H1 (cell line): Measurements from ENCODE around the gene CAPZB. TPM values are rescaled to one million over a fixed set of nuclear protein-coding genes. Genes with fewer than 3 reads are reported as not detected.

Experiments used
- CTCF ChIA-PET: fragments of 300-600 bp; sonication (Branson Sonifier 250); formaldehyde crosslinking; loops from one replicate; lab custom pipeline; 2021; ENCODE audit not compliant: partially characterized antibody; lab: Charles Lee
- POLR2A ChIA-PET: fragments of 300-600 bp; sonication (Branson Sonifier 250); formaldehyde crosslinking; loops from one replicate; lab custom pipeline; 2021; ENCODE audit warnings: inconsistent platforms; ENCODE audit not compliant: partially characterized antibody; lab: Charles Lee
- DNase-seq, 2 experiments: peaks; one replicate each; pipeline versions ENCODE4 v3.0.0 to v3.0.0-alpha.2; 2010 to 2022; ENCODE audit warnings: low spot score in 2 of 2, low read depth in 1 of 2, mixed read lengths in 1 of 2
- FAIRE-seq: peaks from 2 replicates; lab custom pipeline; 2011; peaks lifted over from hg19 to GRCh38; lab: Jason Lieb, UNC
- H2AFZ ChIP-seq: 2 replicates; pipeline ENCODE4 v1.8.1; 2012; ENCODE audit warnings: low read length, inconsistent platforms
- H2AK5ac ChIP-seq: 2 replicates; pipeline ENCODE4 v1.6.1; 2013; ENCODE audit warnings: low read depth, low read length
- H2BK120ac ChIP-seq: replicated peaks from 2 replicates; pipeline ENCODE3; 2013; ENCODE audit warnings: low read depth, low read length, inconsistent platforms
- H2BK12ac ChIP-seq: 2 replicates; pipeline ENCODE4 v1.6.1; 2013; ENCODE audit warnings: low read depth, low read length
- H2BK15ac ChIP-seq: 2 replicates; pipeline ENCODE4 v1.6.1; 2013; ENCODE audit warnings: low read length
- H2BK20ac ChIP-seq: 2 replicates; pipeline ENCODE4 v1.6.1; 2013; ENCODE audit warnings: low read length
- H2BK5ac ChIP-seq: 2 replicates; pipeline ENCODE4 v1.6.1; 2013; ENCODE audit warnings: low read depth, low read length
- H3K14ac ChIP-seq: 2 replicates; pipeline ENCODE4 v1.6.1; 2013; ENCODE audit warnings: inconsistent platforms; ENCODE audit not compliant: insufficient read length
- H3K18ac ChIP-seq: 2 replicates; pipeline ENCODE4 v1.6.1; 2013; ENCODE audit warnings: low read length; ENCODE audit errors: extremely low read depth
- H3K23ac ChIP-seq: 2 replicates; pipeline ENCODE4 v1.6.1; 2013; ENCODE audit warnings: inconsistent platforms; ENCODE audit not compliant: insufficient read length
- H3K23me2 ChIP-seq: 2 replicates; pipeline ENCODE4 v1.6.1; 2013; ENCODE audit warnings: low read depth, low read length
- H3K27ac ChIP-seq: 2 replicates; pipeline ENCODE4 v1.6.1; 2011; ENCODE audit warnings: low read depth, low read length, inconsistent platforms
- H3K27me3 ChIP-seq, 4 experiments: replicated peaks in 1 of 4; 1 replicate in 1 of 4; 2 replicates in 3 of 4; pipeline versions ENCODE4 v1.6.1 to v1.8.1; 2011 to 2013; ENCODE audit warnings: low read length in 3 of 4, mild to moderate bottlenecking in 3 of 4, inconsistent platforms in 2 of 4, mixed read lengths in 2 of 4, moderate library complexity in 1 of 4; ENCODE audit not compliant: control insufficient read depth in 3 of 4, insufficient read depth in 3 of 4; ENCODE audit errors: extremely low read depth in 1 of 4
- H3K36me3 ChIP-seq, 4 experiments: 2 replicates each; pipeline versions ENCODE4 v1.6.1 to v1.8.1; 2011 to 2013; ENCODE audit warnings: mild to moderate bottlenecking in 4 of 4, low read length in 3 of 4, moderate library complexity in 2 of 4, control low read depth in 1 of 4, inconsistent platforms in 1 of 4; ENCODE audit not compliant: insufficient read depth in 4 of 4, control insufficient read depth in 2 of 4
- H3K4ac ChIP-seq: replicated peaks from 2 replicates; pipeline ENCODE3; 2013; ENCODE audit warnings: low read length, low read depth, mixed read lengths, inconsistent platforms; ENCODE audit not compliant: insufficient read length
- H3K4me1 ChIP-seq, 4 experiments: replicated peaks in 1 of 4; 1 replicate in 1 of 4; 2 replicates in 3 of 4; pipeline versions ENCODE4 v1.6.1 to v1.8.1; 2011 to 2013; ENCODE audit warnings: low read length in 3 of 4, inconsistent platforms in 2 of 4, mixed read lengths in 1 of 4; ENCODE audit not compliant: insufficient read depth in 4 of 4, control insufficient read depth in 3 of 4
- H3K4me2 ChIP-seq, 2 experiments: 2 replicates each; pipeline versions ENCODE4 v1.6.1 to v1.8.1; 2011 to 2013; ENCODE audit warnings: low read depth in 2 of 2, low read length in 2 of 2, control low read depth in 1 of 2, inconsistent platforms in 1 of 2, mild to moderate bottlenecking in 1 of 2; ENCODE audit not compliant: insufficient read depth in 1 of 2
- H3K4me3 ChIP-seq, 4 experiments: fragments of 200-600, 300-600 bp in 1 of 4; sonication (generic), shearing (Covaris generic), sonication (Bioruptor Twin) in 1 of 4; 2 replicates each; pipeline versions ENCODE4 v1.5.1 to v1.8.1; 2011 to 2016; ENCODE audit warnings: low read length in 4 of 4, low read depth in 3 of 4, control low read depth in 2 of 4, inconsistent platforms in 2 of 4, mild to moderate bottlenecking in 2 of 4, mixed read lengths in 1 of 4, moderate library complexity in 1 of 4; ENCODE audit not compliant: insufficient read depth in 2 of 4; ENCODE audit errors: extremely low read depth in 1 of 4
- H3K56ac ChIP-seq: replicated peaks from 2 replicates; pipeline ENCODE3; 2013; ENCODE audit warnings: low read depth, mild to moderate bottlenecking, mixed read lengths, low read length, inconsistent platforms; ENCODE audit not compliant: insufficient read length
- H3K79me1 ChIP-seq: 2 replicates; pipeline ENCODE4 v1.6.1; 2013; ENCODE audit warnings: low read depth, low read length, control low read depth
- H3K79me2 ChIP-seq, 2 experiments: 2 replicates each; pipeline versions ENCODE4 v1.6.1 to v1.8.1; 2012 to 2013; ENCODE audit warnings: low read length in 2 of 2, mild to moderate bottlenecking in 2 of 2, inconsistent platforms in 1 of 2; ENCODE audit not compliant: insufficient read depth in 2 of 2, control insufficient read depth in 1 of 2
- H3K9ac ChIP-seq, 4 experiments: replicated peaks in 1 of 4; 1 replicate in 1 of 4; 2 replicates in 3 of 4; pipeline versions ENCODE4 v1.6.1 to v1.8.1; 2011 to 2013; ENCODE audit warnings: low read depth in 3 of 4, low read length in 3 of 4, control low read depth in 2 of 4, mild to moderate bottlenecking in 2 of 4, moderate library complexity in 2 of 4, inconsistent platforms in 1 of 4; ENCODE audit errors: extremely low read depth in 1 of 4
- H3K9me3 ChIP-seq, 2 experiments: 2 replicates each; pipeline versions ENCODE4 v1.6.1 to v1.8.1; 2012 to 2013; ENCODE audit warnings: mild to moderate bottlenecking in 2 of 2, moderate library complexity in 2 of 2, control low read depth in 1 of 2, inconsistent platforms in 1 of 2, low read depth in 1 of 2, low read length in 1 of 2, mixed read lengths in 1 of 2; ENCODE audit not compliant: insufficient read depth in 2 of 2
- H4K20me1 ChIP-seq, 2 experiments: replicated peaks in 1 of 2; 2 replicates each; pipeline versions ENCODE3 to v1.8.1; 2011 to 2013; ENCODE audit warnings: inconsistent platforms in 2 of 2, low read length in 2 of 2, mild to moderate bottlenecking in 1 of 2; ENCODE audit not compliant: insufficient read depth in 2 of 2, control insufficient read depth in 1 of 2
- H4K5ac ChIP-seq: 2 replicates; pipeline ENCODE4 v1.6.1; 2013; ENCODE audit warnings: low read length, low read depth, mixed read lengths, inconsistent platforms; ENCODE audit not compliant: insufficient read length
- H4K8ac ChIP-seq: 2 replicates; pipeline ENCODE4 v1.8.0; 2013; ENCODE audit warnings: mild to moderate bottlenecking, moderate library complexity, low read length, inconsistent platforms; ENCODE audit not compliant: insufficient read depth; ENCODE audit errors: extremely low read depth
- H4K91ac ChIP-seq: replicated peaks from 2 replicates; pipeline ENCODE3; 2013; ENCODE audit warnings: low read length, mixed read lengths, inconsistent platforms; ENCODE audit not compliant: insufficient read length
- CEBPB ChIP-seq: IDR thresholded peaks from 2 replicates; pipeline ENCODE4 v1.6.1; 2012; ENCODE audit warnings: low read depth, low read length
- EGR1 ChIP-seq: IDR thresholded peaks from 2 replicates; pipeline ENCODE4 v1.6.1; 2011; ENCODE audit warnings: low read depth, low read length, borderline replicate concordance
- WGBS, 2 experiments: shearing (Covaris generic) in 1 of 2; methylation state at CpG; one replicate each; pipeline versions ENCODE4 v1.1.6 to v1.1.7; 2013 to 2015; ENCODE audit warnings: low lambda C conversion rate in 2 of 2, mixed read lengths in 2 of 2, inconsistent platforms in 1 of 2, low coverage in 1 of 2, missing lambda C conversion rate in 1 of 2; ENCODE audit not compliant: insufficient replicate concordance in 2 of 2, insufficient coverage in 1 of 2, insufficient read length in 1 of 2; ENCODE audit errors: extremely low coverage in 1 of 2, missing lambda C conversion rate in 1 of 2; 5-methylcytosine and 5-hydroxymethylcytosine counted together
- polyA plus RNA-seq, 7 experiments: library from polyadenylated mRNA; depleted of rRNA in 3 of 7; stranded (reverse) in 5 of 7; unstranded in 2 of 7; fragments of >200 nt in 5 of 7; fragments of 200-250 nt in 2 of 7; gene quantifications; 1 replicate in 5 of 7; 2 replicates in 1 of 7; 4 replicates in 1 of 7; pipeline versions ENCODE4 v1.2.1 to v1.2.3, GENCODE V29; 2011 to 2013; ENCODE audit warnings: missing spikeins in 2 of 7, mixed read lengths in 2 of 7
- total RNA-seq: library from RNA; stranded (reverse); fragmentation: NEBNext Ultra II Directional; extraction: Animal tissue kit (Norgen Biotek cat#: 25700); gene quantifications from 2 replicates; pipeline ENCODE4 v1.2.1, GENCODE V29; 2021

Gene CAPZB
- total and polyA plus RNA-seq, 2 of the 8 experiments (the other 6 are each of a cell fraction or from before 2014, with no cell fraction given), result 162 to 371 TPM

- H3K9me3 ChIP-seq, result no peaks in the 10 kb centered on the region
- CTCF ChIA-PET, result interaction anchor here (0.6 to 9.9 kb wide), 15 partner anchors 7 to 1883 kb away, joined by 3 to 97 read pairs (median 4); no protein-coding TSS in a partner anchor
- no peak overlapping the region for H3K9ac ChIP-seq
- no peak overlapping the region for H4K91ac ChIP-seq
- H3K79me1 ChIP-seq, result peaks cover 30% of the 10 kb centered on the region
- no peak overlapping the region; the same call in 1 of the 2 replicates for H2BK5ac ChIP-seq
- H4K5ac ChIP-seq, result no peak overlapping the region
- no peak overlapping the region for H3K14ac ChIP-seq
- DNase-seq, result no peak
- H3K79me2 ChIP-seq, result peaks cover 0 to 86% of the 10 kb centered on the region in 2 experiments; a peak in 3 of 4 replicates
- no peak overlapping the region; the same call in 1 of the 2 replicates for H3K27ac ChIP-seq
- no peaks in the 10 kb centered on the region for H3K27me3 ChIP-seq
- H3K56ac ChIP-seq, result no peak overlapping the region
- no peak overlapping the region for H2BK15ac ChIP-seq
- H3K4me1 ChIP-seq, result peaks cover 24 to 38% (median 29%) of the 10 kb centered on the region in 4 experiments
- no peaks in the 10 kb centered on the region for H3K23me2 ChIP-seq
- H2BK20ac ChIP-seq, result no peak overlapping the region
- TF ChIP-seq CEBPB (no peak), EGR1 (no peak)
- H2AK5ac ChIP-seq, result no peak overlapping the region
- POLR2A ChIA-PET, result interaction anchor here (1.8 kb wide), 1 partner anchor 9 kb away, joined by 7 read pairs; no protein-coding TSS in a partner anchor
- H4K20me1 ChIP-seq, result peaks cover 27 to 31% of the 10 kb centered on the region in 2 experiments
- H3K4me2 ChIP-seq, result no peak overlapping the region
- H4K8ac ChIP-seq, result no peak overlapping the region
- no peak overlapping the region for H3K4me3 ChIP-seq
- 90% methylated on average over 5 of the region's 5 CpGs; no CpG with 5 or more reads in 1 of the 2 experiments for WGBS, 2 experiments
- H2BK12ac ChIP-seq, result 0 out of 2 replicates have a peak overlapping the region, but pooled peaks have one; percentile 41
- no peak overlapping the region for H3K4ac ChIP-seq
- no peak overlapping the region for H3K23ac ChIP-seq
- no peaks in the 10 kb centered on the region for H3K36me3 ChIP-seq
- FAIRE-seq, result no peak
- H2AFZ ChIP-seq, result no peak overlapping the region
- H2BK120ac ChIP-seq, result no peak overlapping the region
- H3K18ac ChIP-seq, result no peak overlapping the region
Measured at GRCh38 chr1:19403256-19403655, 82.1 kb downstream of the CAPZB start.
